SJSA1 (cell line): ENCODE data around the gene LRRC49. TPM values are rescaled to one million over a fixed set of nuclear protein-coding genes. Genes with fewer than 3 reads are reported as not detected.
A peak's percentile ranks its signal among the peaks of the same experiment; 100 is the strongest.

Source experiments
- DNase-seq, 2 experiments: peaks; one replicate each; pipeline ENCODE4 v3.0.0-alpha.2; 2015 to 2020; ENCODE audit warnings: low spot score in 2 of 2, low read depth in 1 of 2
- H3K27ac ChIP-seq: fragments of 250-450 bp; sonication (Bioruptor Pico); 2 replicates; pipeline ENCODE4 v1.5.1; 2020; ENCODE audit warnings: mild to moderate bottlenecking, moderate library complexity
- H3K27me3 ChIP-seq: fragments of 250-450 bp; sonication (Bioruptor Pico); replicated peaks from 2 replicates; pipeline ENCODE4 v1.5.1; 2020; ENCODE audit warnings: mild to moderate bottlenecking, moderate library complexity
- H3K36me3 ChIP-seq: fragments of 250-450 bp; sonication (Bioruptor Pico); 2 replicates; pipeline ENCODE4 v1.5.1; 2020; ENCODE audit warnings: mild to moderate bottlenecking
- H3K4me1 ChIP-seq: fragments of 250-450 bp; sonication (Bioruptor Pico); replicated peaks from 2 replicates; pipeline ENCODE4 v1.6.1; 2021; ENCODE audit warnings: mild to moderate bottlenecking
- H3K4me3 ChIP-seq: fragments of 250-450 bp; sonication (Bioruptor Pico); 2 replicates; pipeline ENCODE4 v1.5.1; 2020; ENCODE audit warnings: mild to moderate bottlenecking
- H3K9me3 ChIP-seq: fragments of 250-450 bp; sonication (Bioruptor Pico); replicated peaks from 2 replicates; pipeline ENCODE4 v1.5.1; 2020; ENCODE audit warnings: mild to moderate bottlenecking
- total RNA-seq: library from RNA; depleted of rRNA; stranded (reverse); fragments of >200 nt; shearing (Covaris generic); gene quantifications from 2 replicates; pipeline ENCODE4 v1.2.3, GENCODE V29; 2014

Gene LRRC49
- total RNA-seq, 1 experiment from 2014 or later, result 12.1 TPM

GRCh38 chr15:70876683-70877082, 15.9 kb upstream of the LRRC49 start:
- no peak for DNase-seq
- H3K4me1 ChIP-seq, result peaks cover 10% of the 10 kb centered on the region
- H3K27me3 ChIP-seq, result no peaks in the 10 kb centered on the region
- no peaks in the 10 kb centered on the region for H3K9me3 ChIP-seq
- H3K4me3 ChIP-seq, result no peak overlapping the region
- H3K36me3 ChIP-seq, result no peaks in the 10 kb centered on the region
- no peak overlapping the region for H3K27ac ChIP-seq

GRCh38 chr15:70879401-70879800, 13.2 kb upstream of the LRRC49 start:
- H3K4me1 ChIP-seq, result peaks cover 10% of the 10 kb centered on the region
- H3K27me3 ChIP-seq, result no peaks in the 10 kb centered on the region
- no peak for DNase-seq
- H3K4me3 ChIP-seq, result no peak overlapping the region
- no peaks in the 10 kb centered on the region for H3K36me3 ChIP-seq
- H3K27ac ChIP-seq, result no peak overlapping the region
- no peaks in the 10 kb centered on the region for H3K9me3 ChIP-seq

- Histone ChIP-seq H3K36me3 (no peaks in the 10 kb centered on the region), H3K4me3 (no peak overlapping the region), H3K27ac (no peak overlapping the region), H3K4me1 (peaks cover 5% of the 10 kb centered on the region), H3K27me3 (no peaks in the 10 kb centered on the region), H3K9me3 (no peaks in the 10 kb centered on the region)
- no peak for DNase-seq
Observed at GRCh38 chr15:70880781-70881180, 11.8 kb upstream of the LRRC49 start.

- H3K4me3 ChIP-seq, result no peak overlapping the region
- peaks cover 5% of the 10 kb centered on the region for H3K4me1 ChIP-seq
- no peaks in the 10 kb centered on the region for H3K9me3 ChIP-seq
- H3K36me3 ChIP-seq, result no peaks in the 10 kb centered on the region
- H3K27ac ChIP-seq, result no peak overlapping the region
- no peaks in the 10 kb centered on the region for H3K27me3 ChIP-seq
- DNase-seq, result no peak
Observed at GRCh38 chr15:70882361-70882760, 10.3 kb upstream of the LRRC49 start.

- Histone ChIP-seq H3K27me3 (no peaks in the 10 kb centered on the region), H3K4me1 (peaks cover 16% of the 10 kb centered on the region), H3K4me3 (peak overlapping the region; percentile 79), H3K27ac (peak overlapping the region; percentile 79), H3K9me3 (no peaks in the 10 kb centered on the region), H3K36me3 (0 out of 2 replicates have a peak, but pooled peaks cover 10% of the 10 kb centered on the region)
- no peak for DNase-seq
Observed at GRCh38 chr15:70892912-70893560, 410 bp downstream of the LRRC49 start.

GRCh38 chr15:70902107-70902506, 9.5 kb downstream of the LRRC49 start:
- peak; percentile 56 to 63 for DNase-seq
- H3K27ac ChIP-seq, result peak overlapping the region; percentile 70
- H3K9me3 ChIP-seq, result peaks cover 2% of the 10 kb centered on the region; the same call in 1 of the 2 replicates
- H3K4me3 ChIP-seq, result no peak overlapping the region
- peaks cover 7% of the 10 kb centered on the region; the same call in 1 of the 2 replicates for H3K36me3 ChIP-seq
- no peaks in the 10 kb centered on the region for H3K27me3 ChIP-seq
- H3K4me1 ChIP-seq, result peaks cover 17% of the 10 kb centered on the region

- Histone ChIP-seq H3K4me1 (peaks cover 10% of the 10 kb centered on the region), H3K9me3 (peaks cover 13% of the 10 kb centered on the region), H3K27me3 (no peaks in the 10 kb centered on the region), H3K27ac (no peak overlapping the region), H3K36me3 (peaks cover 17% of the 10 kb centered on the region; the same call in 1 of the 2 replicates), H3K4me3 (no peak overlapping the region)
- DNase-seq, result no peak
Observed at GRCh38 chr15:70906842-70907241, 14.2 kb downstream of the LRRC49 start.

GRCh38 chr15:70907784-70908471, 15.3 kb downstream of the LRRC49 start:
- no peak overlapping the region for H3K27ac ChIP-seq
- H3K36me3 ChIP-seq, result peaks cover 14% of the 10 kb centered on the region; the same call in 1 of the 2 replicates
- H3K4me3 ChIP-seq, result no peak overlapping the region
- no peak for DNase-seq
- H3K27me3 ChIP-seq, result no peaks in the 10 kb centered on the region
- H3K9me3 ChIP-seq, result peaks cover 13% of the 10 kb centered on the region
- H3K4me1 ChIP-seq, result no peaks in the 10 kb centered on the region

- H3K36me3 ChIP-seq, result peaks cover 10% of the 10 kb centered on the region; the same call in 1 of the 2 replicates
- no peak overlapping the region for H3K4me3 ChIP-seq
- no peak for DNase-seq
Observed at GRCh38 chr15:70910958-70911357, 18.3 kb downstream of the LRRC49 start.

GRCh38 chr15:70912187-70912586, 19.6 kb downstream of the LRRC49 start:
- Histone ChIP-seq H3K36me3 (peaks cover 10% of the 10 kb centered on the region; the same call in 1 of the 2 replicates), H3K27me3 (no peaks in the 10 kb centered on the region), H3K4me3 (no peak overlapping the region), H3K4me1 (no peaks in the 10 kb centered on the region), H3K9me3 (peaks cover 10% of the 10 kb centered on the region), H3K27ac (no peak overlapping the region)
- DNase-seq, result no peak

More at GRCh38 chr15:70910958-70911357, 18.3 kb downstream of the LRRC49 start:
- Histone ChIP-seq H3K4me1 (no peaks in the 10 kb centered on the region), H3K27me3 (no peaks in the 10 kb centered on the region), H3K27ac (no peak overlapping the region), H3K9me3 (peaks cover 13% of the 10 kb centered on the region)

GRCh38 chr15:70916531-70916930, 23.9 kb downstream of the LRRC49 start:
- no peak overlapping the region for H3K4me3 ChIP-seq
- no peaks in the 10 kb centered on the region for H3K36me3 ChIP-seq
- DNase-seq, result no peak
- no peaks in the 10 kb centered on the region for H3K27me3 ChIP-seq
- H3K27ac ChIP-seq, result no peak overlapping the region
- no peaks in the 10 kb centered on the region for H3K9me3 ChIP-seq
- no peaks in the 10 kb centered on the region for H3K4me1 ChIP-seq

- Histone ChIP-seq H3K36me3 (no peaks in the 10 kb centered on the region), H3K4me1 (no peaks in the 10 kb centered on the region), H3K27ac (no peak overlapping the region), H3K9me3 (no peaks in the 10 kb centered on the region), H3K4me3 (no peak overlapping the region), H3K27me3 (no peaks in the 10 kb centered on the region)
- DNase-seq, result no peak
Observed at GRCh38 chr15:70917955-70918354, 25.3 kb downstream of the LRRC49 start.

GRCh38 chr15:70920981-70921696, 28.5 kb downstream of the LRRC49 start:
- Histone ChIP-seq H3K4me3 (no peak overlapping the region), H3K27ac (no peak overlapping the region), H3K36me3 (no peaks in the 10 kb centered on the region), H3K9me3 (no peaks in the 10 kb centered on the region), H3K4me1 (no peaks in the 10 kb centered on the region), H3K27me3 (no peaks in the 10 kb centered on the region)
- no peak for DNase-seq

GRCh38 chr15:70922119-70922518, 29.5 kb downstream of the LRRC49 start:
- H3K27ac ChIP-seq, result no peak overlapping the region
- H3K4me3 ChIP-seq, result no peak overlapping the region
- no peaks in the 10 kb centered on the region for H3K4me1 ChIP-seq
- no peaks in the 10 kb centered on the region for H3K36me3 ChIP-seq
- no peaks in the 10 kb centered on the region for H3K27me3 ChIP-seq
- DNase-seq, result no peak
- no peaks in the 10 kb centered on the region for H3K9me3 ChIP-seq
